HL-60 (cell line): Measurements from ENCODE around the gene KCNC1.

Experiments
- DNase-seq, 2 experiments: peaks; one replicate each; pipeline ENCODE4 v3.0.0-alpha.2; 2010 to 2020; ENCODE audit warnings: low read depth in 1 of 2, low spot score in 1 of 2
- H3K27ac ChIP-seq: fragments of 250-450 bp; sonication (Bioruptor Pico); replicated peaks from 2 replicates; pipeline ENCODE4 v1.5.1; 2020; ENCODE audit warnings: mild to moderate bottlenecking, moderate library complexity
- H3K27me3 ChIP-seq: fragments of 250-450 bp; sonication (Bioruptor Pico); 2 replicates; pipeline ENCODE4 v1.5.1; 2021; ENCODE audit warnings: mild to moderate bottlenecking, moderate library complexity; ENCODE audit not compliant: insufficient read depth, poor library complexity, severe bottlenecking
- H3K4me3 ChIP-seq: replicated peaks from 2 replicates; pipeline ENCODE4 v1.5.1; 2011; ENCODE audit warnings: mild to moderate bottlenecking, control low read depth, low read length; ENCODE audit not compliant: insufficient read depth
- CTCF ChIP-seq: IDR thresholded peaks from one replicate; pipeline ENCODE4 v1.5.1; 2011; ENCODE audit warnings: low read length, control low read depth, inconsistent platforms; ENCODE audit not compliant: insufficient read depth
- GABPA ChIP-seq: IDR thresholded peaks from 2 replicates; pipeline ENCODE4 v1.6.1; 2012; ENCODE audit warnings: low read depth
- POLR2AphosphoS5 ChIP-seq: IDR thresholded peaks from 2 replicates; pipeline ENCODE4 v1.6.1; 2012; ENCODE audit warnings: low read depth
- REST ChIP-seq: IDR thresholded peaks from 2 replicates; pipeline ENCODE4 v1.6.1; 2012; ENCODE audit warnings: low read depth; ENCODE audit not compliant: insufficient replicate concordance
- SPI1 ChIP-seq: IDR thresholded peaks from 2 replicates; pipeline ENCODE4 v1.6.1; 2012; ENCODE audit warnings: low read depth, mild to moderate bottlenecking, borderline replicate concordance

The KCNC1 gene

GRCh38 chr11:17807034-17807433, 72.5 kb downstream of the KCNC1 start:
- no peak overlapping the region for H3K4me3 ChIP-seq

GRCh38 chr11:17810041-17810440, 75.5 kb downstream of the KCNC1 start:
- Histone ChIP-seq H3K27ac (no peak overlapping the region), H3K4me3 (no peak overlapping the region), H3K27me3 (no peaks in the 10 kb centered on the region)
- no peak for DNase-seq
- TF ChIP-seq POLR2AphosphoS5 (no peak), GABPA (no peak), CTCF (no peak), REST (no peak), SPI1 (no peak)

More at GRCh38 chr11:17807034-17807433, 72.5 kb downstream of the KCNC1 start:
- no peak for TF ChIP-seq REST
- DNase-seq: no peak
- Histone ChIP-seq H3K27me3 (no peaks in the 10 kb centered on the region), H3K27ac (no peak overlapping the region)

GRCh38 chr11:17810746-17811145, 76.2 kb downstream of the KCNC1 start:
- Histone ChIP-seq H3K27ac (no peak overlapping the region), H3K4me3 (no peak overlapping the region), H3K27me3 (no peaks in the 10 kb centered on the region)
- DNase-seq: no peak
- TF ChIP-seq CTCF (no peak), REST (no peak), POLR2AphosphoS5 (no peak), GABPA (no peak), SPI1 (no peak)

GRCh38 chr11:17811352-17811751, 76.8 kb downstream of the KCNC1 start:
- DNase-seq: no peak
- H3K27ac ChIP-seq: no peak overlapping the region
- no peaks in the 10 kb centered on the region for H3K27me3 ChIP-seq
- no peak for TF ChIP-seq REST
- no peak for TF ChIP-seq CTCF
- TF ChIP-seq GABPA: no peak
- TF ChIP-seq POLR2AphosphoS5: no peak
- H3K4me3 ChIP-seq: no peak overlapping the region
